NCI-H1092 (cell line): Measurements from ENCODE around the gene CORO2A.

ENCODE experiments used
- DNase-seq: peaks from one replicate; lab custom pipeline; 2025; lab: John Stamatoyannopoulos, UW

The CORO2A gene

DNA sequence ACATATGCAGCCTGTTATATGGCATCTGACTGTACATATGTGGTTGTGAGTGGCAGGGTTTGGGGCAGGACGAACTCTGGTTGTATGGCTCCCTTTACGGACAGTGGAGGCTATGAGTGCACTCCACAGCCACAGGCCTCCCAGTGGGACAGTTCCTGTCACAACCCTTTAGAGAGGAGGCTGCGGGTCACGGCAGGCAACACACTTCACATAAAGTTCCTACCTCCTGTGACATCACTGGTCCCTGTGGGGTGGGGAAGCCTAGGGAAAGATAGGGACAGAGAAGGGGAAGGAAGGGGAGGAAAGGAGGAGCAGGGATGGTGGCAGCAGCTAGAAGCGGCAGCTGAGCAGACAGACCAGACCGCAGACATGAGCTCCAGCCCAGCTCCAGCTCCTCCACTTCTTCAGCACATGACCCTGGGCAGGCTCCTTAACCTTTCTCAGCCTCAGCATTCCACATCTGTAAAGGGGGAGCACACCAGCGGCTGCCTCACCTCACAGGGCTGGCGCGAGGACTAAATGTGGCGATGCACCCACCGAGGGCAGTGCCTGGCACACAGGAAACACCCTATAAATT is 27.4 kb upstream of the CORO2A start:
- DNase-seq, result no peak

DNA sequence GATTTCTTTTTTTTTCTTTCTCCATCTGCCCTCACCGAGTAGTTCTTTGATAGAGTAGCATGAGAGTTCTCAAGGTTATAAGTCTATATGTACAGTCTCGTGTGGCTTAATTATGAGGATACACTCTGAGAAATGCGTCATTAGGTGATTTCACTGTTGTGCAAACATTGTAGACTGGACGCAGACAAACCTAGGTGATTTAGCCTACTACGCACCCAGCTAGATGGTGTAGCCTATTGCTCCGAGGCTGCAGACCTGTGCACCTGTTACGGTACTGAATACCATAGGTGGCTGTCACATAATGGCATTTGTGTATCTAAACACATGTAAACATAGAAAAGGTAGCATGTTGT is 26.9 kb upstream of the CORO2A start:
- DNase-seq, result no peak

GRCh38 chr9:98218562-98219363 is 26.3 kb upstream of the CORO2A start:
- DNase-seq, result no peak

GRCh38 chr9:98217255-98217654 is 24.8 kb upstream of the CORO2A start:
- DNase-seq, result no peak

DNA sequence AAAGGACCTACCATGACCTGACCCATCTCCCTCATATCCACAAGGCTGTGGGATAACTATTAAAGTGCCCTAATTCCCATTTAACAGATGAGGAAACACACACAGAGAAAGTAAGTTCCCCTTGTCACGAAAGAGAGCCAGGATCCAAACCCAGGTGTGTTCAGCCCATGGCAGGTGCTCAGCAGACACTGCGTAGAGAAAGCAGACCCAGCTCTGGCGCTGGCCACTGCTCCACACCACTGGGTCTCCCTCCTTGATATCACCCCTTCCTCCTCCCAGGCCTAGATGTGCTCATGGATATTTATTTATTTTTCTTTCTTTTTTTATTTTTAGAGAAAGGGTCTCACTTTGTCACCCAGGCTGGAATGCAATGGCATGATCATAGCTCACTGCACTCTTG is 24.0 kb upstream of the CORO2A start:
- no peak for DNase-seq

- DNase-seq, result no peak
Measured at GRCh38 chr9:98215821-98216220, 23.4 kb upstream of the CORO2A start.

DNA sequence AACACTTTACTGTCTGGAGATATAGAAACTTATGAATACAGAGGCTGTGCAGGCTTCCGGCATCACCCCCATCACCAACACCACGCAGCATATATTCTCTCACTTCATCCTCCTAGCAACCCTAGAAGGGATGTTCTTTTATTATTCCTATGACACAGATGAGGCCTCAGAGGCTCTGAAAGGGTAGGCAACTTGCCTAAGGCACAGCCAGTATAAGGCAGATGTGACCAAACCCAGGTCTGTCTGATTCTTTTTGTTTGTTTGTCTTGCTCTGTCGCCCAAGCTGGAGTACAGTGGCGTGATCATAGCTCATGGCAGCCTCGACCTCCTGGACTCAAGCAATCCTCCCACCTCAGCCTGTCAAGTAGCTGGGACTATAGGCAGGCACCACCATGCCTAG is 22.8 kb upstream of the CORO2A start:
- no peak for DNase-seq

DNA sequence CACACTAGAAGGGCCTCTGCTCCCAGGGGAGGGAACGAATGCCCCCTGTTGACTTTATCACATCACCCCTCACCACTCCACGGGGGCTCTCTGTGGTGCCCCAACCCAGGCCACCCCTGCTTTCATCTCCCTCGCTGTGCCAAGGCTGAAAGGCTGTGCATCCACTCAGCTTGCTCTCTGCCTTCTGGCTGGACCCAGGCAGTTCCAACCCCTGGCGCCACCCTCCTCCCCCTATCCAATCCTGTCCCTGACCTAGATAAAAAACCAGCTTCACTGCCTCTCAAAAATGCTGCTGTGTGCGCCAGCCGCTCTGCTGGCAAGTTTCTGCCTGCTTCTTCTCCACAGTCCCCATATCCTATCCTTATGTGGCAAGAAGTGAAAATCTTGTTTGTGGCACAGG is 22.4 kb upstream of the CORO2A start:
- no peak for DNase-seq

DNA sequence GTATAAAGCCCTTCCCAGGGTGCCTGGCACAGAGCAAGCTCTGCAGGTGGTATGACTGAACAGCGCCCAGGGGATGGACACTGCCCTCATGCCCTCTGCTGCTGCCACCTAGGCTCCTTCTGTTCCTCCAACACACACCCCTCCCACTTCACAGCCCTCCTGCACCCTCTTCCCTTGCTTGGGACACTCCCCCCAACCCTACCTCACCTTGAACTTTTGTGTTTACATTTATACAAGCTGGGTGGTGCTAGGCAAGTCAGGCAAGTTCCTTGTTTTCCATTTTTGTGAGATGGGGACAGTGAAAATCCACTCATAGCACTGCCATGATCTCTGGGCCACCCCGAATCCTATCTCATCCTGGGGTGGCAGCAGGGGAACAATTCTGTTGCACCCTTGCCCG is 18.8 kb upstream of the CORO2A start:
- no peak for DNase-seq

- DNase-seq, result no peak
Measured at GRCh38 chr9:98210435-98210834, 18.0 kb upstream of the CORO2A start.

- DNase-seq, result no peak
Measured at GRCh38 chr9:98209530-98209929, 17.1 kb upstream of the CORO2A start.

DNA sequence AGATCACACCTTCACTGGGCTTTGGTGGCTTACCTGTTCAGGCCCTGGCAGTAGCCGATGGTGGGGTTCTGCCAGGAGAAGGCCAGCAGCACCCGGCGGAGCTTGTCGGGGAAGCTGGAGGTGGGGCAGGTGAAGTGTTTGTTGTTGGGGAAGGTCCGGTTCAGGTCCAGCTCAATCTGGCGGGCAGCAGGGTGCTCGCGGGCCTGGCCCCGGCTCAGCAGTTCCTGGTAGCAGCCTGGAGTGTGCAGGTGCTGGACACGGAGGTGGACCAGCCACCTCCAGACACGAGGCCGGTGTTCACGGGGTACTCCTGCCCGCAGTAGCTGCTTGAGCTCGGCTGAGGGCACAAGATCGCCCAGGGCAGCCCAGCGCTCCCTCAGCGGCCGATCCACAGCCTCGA is 16.2 kb upstream of the CORO2A start:
- no peak for DNase-seq

GRCh38 chr9:98207606-98208005 is 15.2 kb upstream of the CORO2A start:
- DNase-seq, result no peak

GRCh38 chr9:98206754-98207153 is 14.3 kb upstream of the CORO2A start:
- DNase-seq, result no peak

DNA sequence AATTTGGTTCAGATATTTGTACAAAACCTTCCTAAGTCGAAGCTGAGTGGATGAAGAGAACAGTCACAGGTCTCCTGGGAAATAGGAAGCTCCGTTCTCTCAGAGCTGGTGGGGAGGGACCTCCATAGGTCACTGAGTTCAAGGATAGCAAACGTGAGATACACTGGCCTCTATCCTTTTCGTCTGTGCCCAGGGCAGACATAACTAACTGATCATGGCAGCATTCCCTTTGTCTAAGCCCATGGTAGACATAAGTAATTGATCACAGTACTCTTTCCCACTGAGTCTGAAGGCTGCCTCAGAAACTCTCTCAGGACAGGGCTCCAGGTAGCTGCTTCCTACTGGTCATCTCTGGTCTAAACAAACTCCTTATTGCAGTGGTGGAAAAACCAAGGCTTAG is 12.3 kb upstream of the CORO2A start:
- DNase-seq, result no peak

- DNase-seq, result no peak
Measured at GRCh38 chr9:98203153-98203552, 10.7 kb upstream of the CORO2A start.

DNA sequence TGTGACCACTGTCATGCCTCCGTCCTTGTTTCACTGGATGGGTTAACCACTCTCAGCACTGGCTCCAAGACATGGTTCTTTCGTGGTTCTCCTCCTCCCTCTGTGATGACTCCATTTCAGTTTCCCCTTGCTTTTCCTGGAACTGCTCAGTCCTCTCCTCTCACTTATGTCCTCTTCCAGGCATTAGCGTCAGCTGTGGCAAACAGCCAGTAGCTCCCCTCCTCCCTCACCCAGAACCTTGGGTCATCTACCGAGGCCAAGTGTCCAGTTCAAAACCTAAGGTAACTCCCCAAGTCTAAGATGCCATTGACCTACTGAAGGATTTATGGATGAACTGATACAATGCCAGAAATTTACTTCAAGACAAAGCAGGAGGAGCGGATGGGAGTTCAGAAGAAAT is 9.8 kb upstream of the CORO2A start:
- DNase-seq, result no peak

- no peak for DNase-seq
Measured at GRCh38 chr9:98201749-98202148, 9.3 kb upstream of the CORO2A start.

DNA sequence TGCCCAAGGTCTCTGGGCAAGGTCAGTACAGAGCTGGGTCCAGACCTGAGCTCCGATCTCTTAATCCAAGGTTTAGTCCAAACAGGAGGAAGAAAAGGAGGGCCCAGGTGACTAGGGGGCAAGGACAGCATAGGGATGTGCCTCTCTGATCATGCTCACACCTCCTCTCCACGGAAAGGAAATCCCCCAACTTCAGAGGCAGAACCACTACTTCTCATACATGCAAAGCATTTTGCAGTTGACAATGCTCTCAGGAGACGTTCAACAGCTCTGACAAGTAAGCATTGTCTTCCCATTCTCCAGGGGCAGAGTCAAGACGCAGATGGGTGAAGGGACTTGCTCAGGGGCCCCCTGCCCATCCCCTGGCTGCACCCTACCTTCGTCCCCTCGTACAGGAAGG is 8.7 kb upstream of the CORO2A start:
- DNase-seq, result no peak

GRCh38 chr9:98199388-98200033 is 7.1 kb upstream of the CORO2A start:
- no peak for DNase-seq

DNA sequence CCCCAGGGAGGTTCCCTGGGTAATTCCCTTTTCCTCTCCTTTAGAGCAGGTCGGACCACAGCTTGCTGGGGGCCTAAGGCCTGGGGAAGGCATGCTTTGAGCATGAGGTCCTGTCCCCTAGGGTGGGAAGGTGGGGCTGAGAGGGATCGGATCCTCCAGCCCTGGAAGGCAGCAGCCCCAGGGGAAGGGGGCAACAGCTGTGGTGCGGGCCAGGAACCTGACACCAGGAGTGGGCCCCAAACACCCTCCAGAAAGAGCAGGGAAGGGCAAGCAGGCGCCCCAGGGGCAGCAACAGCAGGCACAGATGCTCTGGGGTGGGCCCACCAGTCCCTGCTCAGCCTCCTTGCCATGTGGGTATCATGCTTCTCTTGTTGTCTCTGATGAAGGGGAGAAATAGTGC is 3.2 kb upstream of the CORO2A start:
- DNase-seq, result no peak

GRCh38 chr9:98193336-98193944 is 1.0 kb upstream of the CORO2A start:
- no peak for DNase-seq
